Subcutaneous abdominal adipose tissue (tissue), 5 donors: ENCODE data around the gene CHST13.

ENCODE experiments used
- H3K27ac ChIP-seq: one replicate; pipeline ENCODE4 v1.7.0; 2013; ENCODE audit warnings: low read depth, mild to moderate bottlenecking, inconsistent platforms, low read length, moderate library complexity
- H3K27me3 ChIP-seq, 5 donors: one replicate each; pipeline ENCODE4 v1.7.0; 2013; ENCODE audit warnings: low read length in 5 of 5, inconsistent platforms in 1 of 5; ENCODE audit not compliant: control insufficient read depth in 5 of 5, insufficient read depth in 4 of 5
- H3K36me3 ChIP-seq, 5 donors: one replicate each; pipeline ENCODE4 v1.7.0; 2013; ENCODE audit warnings: low read length in 5 of 5; ENCODE audit not compliant: control insufficient read depth in 5 of 5, insufficient read depth in 5 of 5
- H3K4me1 ChIP-seq, 5 donors: one replicate each; pipeline ENCODE4 v1.7.0; 2013; ENCODE audit warnings: low read length in 5 of 5, mild to moderate bottlenecking in 3 of 5, moderate library complexity in 1 of 5; ENCODE audit not compliant: control insufficient read depth in 5 of 5, insufficient read depth in 5 of 5
- H3K4me3 ChIP-seq, 5 donors: one replicate each; pipeline ENCODE4 v1.7.0; 2013; ENCODE audit warnings: low read length in 5 of 5, low read depth in 1 of 5
- H3K9ac ChIP-seq, 5 donors: one replicate each; pipeline ENCODE4 v1.7.0; 2013; ENCODE audit warnings: low read length in 5 of 5, mild to moderate bottlenecking in 4 of 5, moderate library complexity in 3 of 5
- H3K9me3 ChIP-seq, 5 donors: one replicate each; pipeline ENCODE4 v1.7.0; 2013; ENCODE audit warnings: low read length in 5 of 5; ENCODE audit not compliant: control insufficient read depth in 5 of 5
- donor health status: healthy.
- donor health status: healthy.
- donor health status: healthy.
- donor health status: healthy.
- donor health status: healthy.

The CHST13 gene

DNA sequence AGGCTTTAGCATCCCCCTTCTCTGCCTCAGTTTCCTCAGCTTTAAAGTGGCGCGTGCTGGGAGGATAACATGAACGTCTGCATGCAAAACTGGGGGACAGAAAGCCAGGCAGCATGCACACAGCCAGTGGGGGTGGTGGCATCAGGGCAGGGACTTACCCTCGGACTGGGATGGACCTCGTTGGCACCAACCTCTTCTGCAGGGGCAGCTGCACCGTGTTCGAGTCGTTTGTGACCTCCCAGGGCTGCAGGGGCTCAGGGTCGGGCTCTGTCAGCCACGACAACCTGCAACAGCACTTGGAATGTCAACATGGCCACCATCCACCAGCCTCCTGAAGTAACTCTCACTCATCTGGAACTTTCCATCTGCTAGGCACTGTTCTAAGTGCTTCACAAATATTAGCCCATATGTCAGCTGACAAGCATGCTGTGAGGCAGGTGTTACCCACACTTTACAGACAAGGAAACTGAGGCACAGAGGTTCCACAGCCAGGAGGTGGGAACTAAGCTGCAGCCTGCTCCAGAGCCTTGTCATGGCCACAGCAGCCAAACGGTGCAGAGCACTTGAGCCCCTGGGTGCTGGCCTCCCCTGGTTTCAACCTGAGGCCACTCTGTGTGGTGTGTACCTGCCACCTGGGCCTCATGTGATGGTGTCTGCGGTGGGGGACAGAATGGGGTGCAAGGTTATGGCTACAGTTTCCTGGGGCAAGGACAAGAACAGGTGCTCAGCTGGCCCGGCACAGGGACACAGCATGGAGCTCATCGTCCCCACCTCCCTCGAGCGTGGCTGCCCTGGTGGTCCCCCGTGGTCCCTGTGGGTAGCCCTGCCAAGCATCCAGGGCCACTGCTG is 28.1 kb downstream of the CHST13 start:
- Histone ChIP-seq H3K27me3 (peaks cover 0 to 10% (median 2%) of the 10 kb centered on the region in 5 donors), H3K4me3 (no peak overlapping the region), H3K36me3 (no peaks in the 10 kb centered on the region), H3K4me1 (peaks cover 0 to 2% (median 0%) of the 10 kb centered on the region in 5 donors), H3K9ac (no peak overlapping the region), H3K9me3 (no peaks in the 10 kb centered on the region), H3K27ac (no peak overlapping the region)

DNA sequence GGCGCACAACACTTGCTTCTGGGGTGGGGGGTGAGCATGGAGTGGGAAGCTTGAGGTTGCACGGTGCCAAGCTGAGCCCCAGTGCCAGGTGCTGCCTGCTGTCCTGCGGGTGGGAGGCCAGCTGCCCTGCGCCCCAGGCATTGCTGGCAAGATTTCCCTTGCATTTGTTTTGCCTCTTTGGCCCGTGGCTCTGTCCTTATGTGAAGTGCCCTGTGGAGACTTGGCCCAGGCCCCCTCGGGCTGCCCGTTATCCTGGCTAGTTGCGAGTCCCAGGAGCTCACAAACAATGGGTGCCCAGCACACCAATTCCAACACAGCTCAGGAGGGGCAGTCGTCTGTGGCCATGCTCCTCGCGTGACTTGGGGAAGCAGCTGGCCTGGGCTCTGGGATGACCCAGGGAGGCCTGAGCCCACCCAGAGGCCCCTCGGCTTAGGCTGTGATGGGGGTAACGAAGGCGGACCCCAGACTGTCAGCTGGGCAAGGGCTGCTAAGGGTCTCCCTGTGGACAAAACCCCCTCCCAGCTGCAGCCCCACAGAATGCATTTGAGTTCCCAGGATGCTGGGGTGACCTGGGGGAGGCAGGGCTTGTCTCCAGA is 28.8 kb downstream of the CHST13 start:
- H3K9ac ChIP-seq: no peak overlapping the region

DNA sequence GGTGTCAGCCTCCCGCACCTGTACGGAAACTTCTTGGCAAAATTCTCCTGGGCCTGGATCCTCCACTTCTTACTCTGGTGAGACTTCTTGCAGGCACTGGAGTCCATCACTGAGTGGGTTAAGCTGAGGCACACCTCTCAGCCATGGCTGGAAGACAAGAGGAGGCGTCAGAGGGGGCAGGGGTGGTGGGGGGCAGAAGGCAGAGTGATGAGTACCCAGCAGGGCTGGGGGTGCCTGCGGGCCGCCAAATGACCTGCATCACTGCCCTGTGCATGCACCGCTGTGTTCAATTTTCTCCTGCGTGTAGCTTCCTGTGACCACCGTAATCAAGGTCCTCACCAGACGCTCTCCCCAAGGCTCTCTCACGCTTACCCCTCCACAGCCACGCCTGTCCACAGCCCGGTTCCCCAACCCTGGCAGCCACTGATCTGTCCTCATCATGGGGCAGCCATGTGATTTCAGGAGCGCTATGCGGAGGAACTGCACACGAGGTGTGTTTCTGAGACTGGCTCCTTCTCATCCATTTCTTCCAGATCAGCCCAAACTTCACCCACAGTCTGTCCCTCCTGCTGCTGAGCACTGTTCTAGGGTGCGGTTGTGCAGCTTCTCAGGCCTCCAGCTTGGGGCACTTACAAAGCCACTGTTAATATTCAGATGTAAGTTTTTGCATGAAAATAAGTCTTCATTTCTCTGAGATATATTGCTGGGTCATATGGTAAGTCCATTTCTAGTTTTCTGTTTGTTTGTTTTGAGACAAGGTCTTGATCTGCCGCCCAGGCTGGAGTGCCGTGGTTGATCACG is 29.5 kb downstream of the CHST13 start:
- peaks cover 0 to 10% (median 2%) of the 10 kb centered on the region in 5 donors for H3K27me3 ChIP-seq
- no peak overlapping the region for H3K4me3 ChIP-seq
- no peaks in the 10 kb centered on the region for H3K9me3 ChIP-seq
- no peak overlapping the region for H3K27ac ChIP-seq
- H3K9ac ChIP-seq: no peak overlapping the region
- H3K36me3 ChIP-seq: no peaks in the 10 kb centered on the region
- peaks cover 0 to 2% (median 0%) of the 10 kb centered on the region in 5 donors for H3K4me1 ChIP-seq

More for the DNA sequence above, 28.8 kb downstream of the CHST13 start:
- Histone ChIP-seq H3K9me3 (no peaks in the 10 kb centered on the region), H3K4me3 (no peak overlapping the region), H3K36me3 (no peaks in the 10 kb centered on the region), H3K27ac (no peak overlapping the region), H3K27me3 (peaks cover 0 to 10% (median 2%) of the 10 kb centered on the region in 5 donors), H3K4me1 (peaks cover 0 to 2% (median 0%) of the 10 kb centered on the region in 5 donors)

DNA sequence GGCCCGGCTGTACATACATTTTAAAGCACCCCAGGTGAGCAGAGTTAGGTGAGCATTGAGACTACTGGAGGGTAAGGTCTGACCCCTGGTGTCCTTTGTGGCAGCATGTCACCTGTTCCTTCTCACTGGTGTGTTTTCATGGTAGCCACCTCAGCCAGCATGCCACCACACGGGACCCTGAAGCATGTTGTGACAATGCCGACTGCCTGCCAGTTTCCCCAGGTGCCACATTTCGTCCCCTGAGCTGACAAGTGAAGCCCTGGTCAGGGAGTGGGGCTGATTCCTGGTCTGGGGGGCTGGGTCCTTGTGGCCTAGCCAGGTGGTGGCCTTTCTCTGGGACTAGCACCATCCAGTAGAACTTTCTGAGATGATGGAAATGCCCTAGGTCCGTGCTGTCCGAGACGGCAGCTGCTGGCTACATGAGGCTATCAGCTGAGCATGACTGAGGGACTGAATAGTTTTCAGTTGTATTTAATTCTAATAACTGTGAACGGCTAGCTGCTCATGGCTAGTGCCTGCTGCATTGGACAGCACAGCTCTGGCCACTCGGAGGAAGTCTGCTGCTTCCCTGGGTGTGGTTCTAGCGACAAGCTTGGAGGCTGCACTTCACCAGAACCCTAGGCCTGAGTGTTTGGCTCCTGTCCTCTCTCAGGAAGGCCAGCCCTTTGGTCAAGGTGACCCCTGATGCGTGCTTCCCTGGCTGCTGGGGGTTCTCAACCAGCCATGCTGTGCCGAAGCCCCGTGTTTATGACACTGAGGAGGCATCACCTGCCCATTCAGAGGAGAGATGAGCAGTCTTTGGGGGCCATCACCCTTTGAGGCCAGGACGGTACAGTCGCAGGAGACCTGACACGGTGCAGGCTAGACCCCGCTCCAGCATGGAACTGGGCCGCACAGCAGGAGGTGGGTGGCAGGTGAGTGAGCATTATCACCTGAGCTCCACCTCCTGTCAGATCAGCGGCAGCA is 30.9 kb downstream of the CHST13 start:
- H3K4me1 ChIP-seq: peaks cover 0 to 2% (median 0%) of the 10 kb centered on the region in 5 donors
- no peak overlapping the region for H3K9ac ChIP-seq
- no peaks in the 10 kb centered on the region for H3K9me3 ChIP-seq
- H3K27ac ChIP-seq: no peak overlapping the region
- no peak overlapping the region for H3K4me3 ChIP-seq
- H3K36me3 ChIP-seq: no peaks in the 10 kb centered on the region
- H3K27me3 ChIP-seq: peaks cover 0 to 3% (median 2%) of the 10 kb centered on the region in 5 donors

DNA sequence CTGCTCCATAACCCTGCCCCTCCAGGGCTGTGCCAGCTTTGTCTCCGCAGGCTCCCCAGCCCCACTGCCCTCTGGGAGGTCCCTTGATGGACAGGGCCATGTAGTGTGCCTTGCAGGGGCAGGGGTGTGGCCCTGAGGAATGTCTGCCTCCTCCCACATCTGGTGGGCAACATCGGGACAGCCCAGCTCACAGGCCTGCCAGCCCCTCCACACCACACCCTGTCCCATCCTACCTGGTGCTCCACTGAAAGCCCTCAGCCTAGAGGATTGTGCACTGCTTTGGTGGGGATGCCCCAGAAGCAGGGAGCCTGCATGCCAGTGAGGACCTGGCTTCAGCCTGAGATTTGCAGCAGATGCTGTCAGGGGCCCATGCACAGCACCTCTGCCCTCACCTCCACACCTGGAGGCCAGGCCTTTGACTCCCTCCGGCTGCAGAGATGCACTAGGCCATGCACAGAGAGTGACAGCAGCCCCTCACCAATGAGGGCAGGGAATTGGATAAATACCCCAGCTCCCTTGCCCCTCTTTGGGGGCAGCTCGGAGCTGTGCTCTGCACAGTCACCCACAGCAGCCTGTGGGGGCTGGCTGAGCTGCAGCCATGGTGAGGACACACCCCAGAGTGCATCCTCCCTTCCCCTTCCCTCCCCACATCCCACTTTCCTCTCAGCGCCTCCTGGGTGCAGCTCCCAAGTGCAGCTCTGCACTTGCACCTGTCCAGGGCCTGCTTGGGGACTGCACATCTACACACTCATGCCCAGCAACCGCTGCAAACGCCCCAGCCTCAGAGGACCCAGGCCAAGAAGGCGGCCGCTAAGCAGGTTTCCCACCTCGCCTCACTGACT is 32.1 kb downstream of the CHST13 start:
- no peak overlapping the region for H3K4me3 ChIP-seq
- no peak overlapping the region for H3K9ac ChIP-seq
- H3K27me3 ChIP-seq: peaks cover 0 to 3% (median 0%) of the 10 kb centered on the region in 5 donors
- H3K27ac ChIP-seq: no peak overlapping the region
- peaks cover 0 to 2% (median 0%) of the 10 kb centered on the region in 5 donors for H3K4me1 ChIP-seq
- no peaks in the 10 kb centered on the region for H3K36me3 ChIP-seq
- H3K9me3 ChIP-seq: no peaks in the 10 kb centered on the region

DNA sequence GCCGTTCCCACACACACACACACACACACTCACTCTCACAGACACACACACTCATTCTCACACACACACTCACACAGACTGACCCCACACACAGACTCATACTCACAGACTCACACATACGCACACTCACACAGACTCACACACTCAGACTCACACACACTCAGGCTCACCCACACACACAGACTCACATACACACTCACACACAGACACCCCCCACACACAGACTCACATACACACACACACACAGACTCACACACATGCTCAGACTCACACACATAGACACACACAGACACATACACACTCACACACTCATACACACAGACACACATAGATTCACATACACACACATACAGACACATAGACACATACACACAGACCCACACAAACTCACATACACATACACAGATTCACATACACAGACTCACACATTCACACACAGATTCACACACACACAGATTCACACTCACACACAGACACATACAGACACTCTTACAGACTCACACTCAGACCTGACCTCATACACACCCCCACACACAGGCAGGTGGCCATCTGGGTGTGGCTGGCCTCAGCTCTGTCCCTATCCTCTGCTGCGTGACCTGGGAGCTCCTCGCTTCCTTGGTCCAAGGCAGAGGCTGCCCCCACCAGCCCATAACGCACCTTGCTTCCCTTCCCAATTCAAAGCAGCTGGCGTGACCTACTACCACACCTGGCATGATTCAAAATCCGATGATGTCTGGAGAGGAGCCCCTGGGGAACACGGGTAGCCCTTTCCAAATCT is 32.9 kb downstream of the CHST13 start:
- Histone ChIP-seq H3K4me3 (no peak overlapping the region), H3K9ac (no peak overlapping the region), H3K36me3 (no peaks in the 10 kb centered on the region), H3K9me3 (no peaks in the 10 kb centered on the region), H3K27me3 (peaks cover 0 to 3% (median 0%) of the 10 kb centered on the region in 5 donors), H3K27ac (no peak overlapping the region), H3K4me1 (no peaks in the 10 kb centered on the region)

DNA sequence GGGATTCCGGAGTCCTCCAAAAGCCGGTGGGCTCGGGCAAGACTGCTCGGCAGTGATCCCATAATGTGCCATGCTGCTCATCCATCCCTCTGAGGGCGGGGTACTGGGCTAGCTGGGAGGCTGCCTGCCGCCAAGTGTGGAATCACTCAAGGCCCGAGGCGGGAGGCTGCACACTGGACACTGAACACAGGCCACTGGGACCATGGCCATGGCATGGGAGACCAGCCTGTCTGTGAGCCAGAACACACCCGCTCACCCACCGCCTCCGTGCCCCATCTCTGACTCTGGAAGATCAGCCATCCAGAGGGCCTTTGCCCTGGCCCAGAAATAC is 33.4 kb downstream of the CHST13 start:
- H3K9me3 ChIP-seq: peaks cover 0 to under 1% (median 0%) of the 10 kb centered on the region in 5 donors
- no peak overlapping the region for H3K9ac ChIP-seq
- H3K36me3 ChIP-seq: no peaks in the 10 kb centered on the region

DNA sequence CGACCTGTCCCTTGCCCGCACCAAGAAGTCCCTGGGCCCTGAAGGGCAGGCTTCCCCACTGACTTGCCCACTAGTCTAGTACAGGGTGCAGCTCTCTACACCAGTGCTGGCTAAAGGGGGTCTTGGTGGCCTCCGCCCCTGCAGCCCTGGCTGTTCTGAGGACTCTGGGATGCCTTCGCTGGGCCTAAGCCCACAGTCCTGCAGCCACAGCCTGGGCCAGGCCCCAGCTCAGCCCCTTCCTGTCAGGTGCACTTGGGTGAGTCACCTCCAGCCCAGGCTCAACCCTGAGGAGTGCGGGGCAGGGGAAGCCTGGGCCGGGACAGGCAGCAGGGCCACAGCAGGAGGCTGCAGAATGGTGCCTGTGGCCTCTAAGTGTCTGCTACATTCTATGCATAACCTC is 33.8 kb downstream of the CHST13 start:
- no peak overlapping the region for H3K27ac ChIP-seq
- no peak overlapping the region for H3K4me3 ChIP-seq
- no peaks in the 10 kb centered on the region for H3K4me1 ChIP-seq
- H3K9ac ChIP-seq: no peak overlapping the region
- no peaks in the 10 kb centered on the region for H3K36me3 ChIP-seq
- peaks cover 0 to 5% (median 4%) of the 10 kb centered on the region in 5 donors for H3K9me3 ChIP-seq
- peaks cover 0 to 3% (median 0%) of the 10 kb centered on the region in 5 donors for H3K27me3 ChIP-seq

More for the DNA sequence above, 33.4 kb downstream of the CHST13 start:
- Histone ChIP-seq H3K4me3 (no peak overlapping the region), H3K27me3 (peaks cover 0 to 3% (median 0%) of the 10 kb centered on the region in 5 donors), H3K27ac (no peak overlapping the region), H3K4me1 (no peaks in the 10 kb centered on the region)
